ENCODE measurements around the gene TSPAN33. TPM values are rescaled to one million over a fixed set of nuclear protein-coding genes. Genes with fewer than 3 reads are reported as not detected.

TSPAN33 gene
- total and polyA plus RNA-seq, 2 of the 13 experiments (the other 11 are each of a cell fraction or from before 2014, with no cell fraction given): 15.3 to 16.5 TPM

GRCh38 chr7:129150199-129150996, 5.9 kb downstream of the TSPAN33 start:
- Histone ChIP-seq H3K9me3 (ENCODE audit: low read length) (no peaks in the 10 kb centered on the region), H3K4me3 (replicated peaks in 1 of 3; ENCODE audit: insufficient read depth in 1 of 3, low read depth in 2 of 3, low read length in 3 of 3) (no peak overlapping the region), H3K79me2 (ENCODE audit: insufficient read depth, low read length) (no peaks in the 10 kb centered on the region), H3K4me2 (ENCODE audit: low read depth, low read length) (no peak overlapping the region), H3K27me3 (ENCODE audit: control insufficient read depth in 1 of 2, insufficient read depth in 2 of 2, low read length in 2 of 2) (no peaks in the 10 kb centered on the region), H4K20me1 (ENCODE audit: insufficient read depth, low read length) (no peaks in the 10 kb centered on the region), H3K36me3 (replicated peaks in 1 of 2; ENCODE audit: control insufficient read depth in 1 of 2, insufficient read depth in 2 of 2, low read length in 2 of 2) (no peaks in the 10 kb centered on the region), H3K27ac (ENCODE audit: extremely low read length, insufficient read depth, low read length) (no peak overlapping the region), H3K9ac (ENCODE audit: insufficient read depth, low read depth, low read length) (no peak overlapping the region), H2AFZ (ENCODE audit: low read length) (no peak overlapping the region), H3K4me1 (ENCODE audit: insufficient read depth, low read length) (peaks cover 22% of the 10 kb centered on the region)
- WGBS (ENCODE audit: low lambda C conversion rate): 94% methylated on average over 6 of the region's 8 CpGs
- ATAC-seq (no peak), FAIRE-seq (no peak), DNase-seq (ENCODE audit: low spot score) (no peak)
- intact Hi-C loops (cut with micrococcal nuclease; ENCODE audit: unreplicated experiment): no loop called here
- ChIA-PET CTCF (ENCODE audit: low intra/inter-chr PET ratio, low total read pairs) (no interaction called here), POLR2A (no interaction called here)
- no peak for TF ChIP-seq ZNF124 (CRISPR knock-in tag; IDR thresholded peaks at IDR 0.05)
- no peak for TF ChIP-seq WIZ (CRISPR knock-in tag; IDR thresholded peaks at IDR 0.05)
- TF ChIP-seq STAG1 (CRISPR knock-in tag; IDR thresholded peaks at IDR 0.05): no peak
- TF ChIP-seq MAFK (conservative IDR thresholded peaks at IDR 0.05 in 1 of 2, IDR thresholded peaks at IDR 0.05 in 1 of 2; ENCODE audit: low read length in 2 of 2): no peak
- TF ChIP-seq ZFP37 (CRISPR knock-in tag; IDR thresholded peaks at IDR 0.05; ENCODE audit: borderline replicate concordance): no peak
- TF ChIP-seq RBAK (CRISPR knock-in tag; IDR thresholded peaks at IDR 0.05): no peak
- TF ChIP-seq SSRP1 (CRISPR knock-in tag; IDR thresholded peaks at IDR 0.05): no peak
- in situ Hi-C loops (cut with HindIII; ENCODE audit: extremely low pct_ligation_motif_present, low pct_unique_long_range_greater_than_20kb): no loop called here
- BruUV-seq (replicated peaks): no TSS peak

DNA sequence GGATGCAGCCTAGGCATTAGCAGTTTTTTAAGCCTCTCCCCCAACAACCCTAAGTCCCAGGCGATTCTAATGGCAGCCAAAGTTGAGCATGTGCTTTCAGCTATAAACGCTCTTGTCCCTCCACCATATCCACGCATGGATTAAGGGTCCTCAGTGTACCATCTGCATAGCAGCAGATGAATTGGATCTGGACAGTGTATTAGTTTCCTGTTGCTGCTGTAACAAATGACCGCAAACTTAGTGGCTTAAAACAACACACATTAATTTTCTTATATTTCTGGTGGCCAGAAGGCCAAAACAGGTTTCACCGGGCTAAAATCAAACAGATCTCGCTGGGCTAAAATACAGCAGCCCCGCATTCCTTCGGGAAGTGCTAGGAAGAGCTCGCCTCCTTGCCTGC, 13.1 kb downstream of the TSPAN33 start:
- Histone ChIP-seq H3K4me2 (ENCODE audit: low read depth, low read length) (no peak overlapping the region), H3K36me3 (replicated peaks in 1 of 2; ENCODE audit: control insufficient read depth in 1 of 2, insufficient read depth in 2 of 2, low read length in 2 of 2) (no peaks in the 10 kb centered on the region), H4K20me1 (ENCODE audit: insufficient read depth, low read length) (no peaks in the 10 kb centered on the region), H3K9ac (ENCODE audit: insufficient read depth, low read depth, low read length) (no peak overlapping the region), H3K9me3 (ENCODE audit: low read length) (no peaks in the 10 kb centered on the region), H3K27me3 (ENCODE audit: control insufficient read depth in 1 of 2, insufficient read depth in 2 of 2, low read length in 2 of 2) (no peaks in the 10 kb centered on the region), H3K4me3 (replicated peaks in 1 of 3; ENCODE audit: insufficient read depth in 1 of 3, low read depth in 2 of 3, low read length in 3 of 3) (no peak overlapping the region), H3K27ac (ENCODE audit: extremely low read length, insufficient read depth, low read length) (no peak overlapping the region), H2AFZ (ENCODE audit: low read length) (no peak overlapping the region), H3K79me2 (ENCODE audit: insufficient read depth, low read length) (no peaks in the 10 kb centered on the region), H3K4me1 (ENCODE audit: insufficient read depth, low read length) (no peaks in the 10 kb centered on the region)
- no peak for DNase-seq (ENCODE audit: low spot score)
- intact Hi-C loops (cut with micrococcal nuclease; ENCODE audit: unreplicated experiment): no loop called here
- ChIA-PET POLR2A (no interaction called here), CTCF (ENCODE audit: low intra/inter-chr PET ratio, low total read pairs) (no interaction called here)
- no peak for ATAC-seq
- TF ChIP-seq ZNF12 (CRISPR knock-in tag; IDR thresholded peaks at IDR 0.05) (peak; percentile 92), PHF21A (CRISPR knock-in tag; IDR thresholded peaks at IDR 0.05) (no peak), ELF4 (CRISPR knock-in tag; IDR thresholded peaks at IDR 0.05; ENCODE audit: borderline replicate concordance) (no peak)
- in situ Hi-C loops (cut with HindIII; ENCODE audit: extremely low pct_ligation_motif_present, low pct_unique_long_range_greater_than_20kb): no loop called here
- 88% methylated on average over 9 of the region's 9 CpGs for WGBS (ENCODE audit: low lambda C conversion rate)
- no TSS peak for BruUV-seq (replicated peaks)
- no peak for FAIRE-seq

All from HepG2 (cell line).